ENCODE measurements around the gene AKR1C2. TPM values are rescaled to one million over a fixed set of nuclear protein-coding genes. Genes with fewer than 3 reads are reported as not detected.
"Not testable (repeated sequence)": the region's sequence is repeated elsewhere in the genome, so short reads cannot be mapped to it uniquely, and the experiment has no call there.

AKR1C2 gene
- total RNA-seq, 1 experiment from 2014 or later, result not detected

DNA sequence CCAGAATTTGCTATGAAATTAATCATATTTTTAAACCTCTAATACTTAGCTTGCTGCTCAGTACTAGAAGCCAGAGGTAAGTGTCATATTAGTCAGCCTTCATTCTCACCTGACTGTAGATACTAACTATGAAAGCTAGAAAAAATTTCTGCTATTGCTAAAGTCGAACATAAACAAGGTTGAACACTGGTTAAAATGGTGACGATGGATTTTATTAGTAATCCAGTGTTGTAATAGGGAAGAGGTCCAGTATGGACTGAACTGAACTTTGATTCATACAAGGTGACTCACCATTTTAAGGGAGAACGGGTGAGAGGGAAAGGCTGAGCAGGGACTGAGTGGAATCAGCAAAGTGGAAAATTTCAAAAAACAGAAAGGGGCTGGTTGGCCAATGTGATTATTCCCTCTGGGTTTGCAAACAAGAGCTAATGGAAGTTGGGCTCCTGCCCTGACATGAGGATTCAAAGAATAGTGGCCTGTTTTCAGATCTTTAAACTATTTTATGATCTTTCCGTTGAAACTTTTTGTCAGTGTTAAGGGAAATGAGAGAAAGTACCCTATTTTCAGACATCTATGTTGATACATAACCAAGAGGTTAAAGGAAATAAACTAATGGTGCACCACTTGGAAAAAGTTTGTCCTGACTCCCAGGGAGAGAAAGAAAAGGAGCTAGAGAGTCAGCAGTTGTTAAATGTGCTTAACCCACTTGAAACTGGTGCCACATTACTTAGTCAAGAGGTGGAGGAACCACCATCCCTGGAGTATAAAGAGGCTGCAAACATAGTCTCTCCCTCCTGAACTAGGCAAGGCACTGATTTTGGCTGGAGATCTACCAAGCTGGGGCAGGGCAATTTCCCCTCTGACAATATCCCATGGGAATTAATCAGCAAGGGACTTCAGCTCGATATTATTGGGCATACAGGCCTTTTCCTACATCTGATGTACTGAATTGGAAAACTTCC is 55.7 kb downstream of the AKR1C2 start:
- DNase-seq (ENCODE audit: low read depth, low spot score), result no peak
- in situ Hi-C loops (cut with HindIII; ENCODE audit: low pct_unique_long_range_greater_than_20kb, low sequenced_read_pairs), result no loop called here

GRCh38 chr10:4947039-4947634 is 56.5 kb downstream of the AKR1C2 start:
- no peak for DNase-seq (ENCODE audit: low read depth, low spot score)
- in situ Hi-C loops (cut with HindIII; ENCODE audit: low pct_unique_long_range_greater_than_20kb, low sequenced_read_pairs), result no loop called here

DNA sequence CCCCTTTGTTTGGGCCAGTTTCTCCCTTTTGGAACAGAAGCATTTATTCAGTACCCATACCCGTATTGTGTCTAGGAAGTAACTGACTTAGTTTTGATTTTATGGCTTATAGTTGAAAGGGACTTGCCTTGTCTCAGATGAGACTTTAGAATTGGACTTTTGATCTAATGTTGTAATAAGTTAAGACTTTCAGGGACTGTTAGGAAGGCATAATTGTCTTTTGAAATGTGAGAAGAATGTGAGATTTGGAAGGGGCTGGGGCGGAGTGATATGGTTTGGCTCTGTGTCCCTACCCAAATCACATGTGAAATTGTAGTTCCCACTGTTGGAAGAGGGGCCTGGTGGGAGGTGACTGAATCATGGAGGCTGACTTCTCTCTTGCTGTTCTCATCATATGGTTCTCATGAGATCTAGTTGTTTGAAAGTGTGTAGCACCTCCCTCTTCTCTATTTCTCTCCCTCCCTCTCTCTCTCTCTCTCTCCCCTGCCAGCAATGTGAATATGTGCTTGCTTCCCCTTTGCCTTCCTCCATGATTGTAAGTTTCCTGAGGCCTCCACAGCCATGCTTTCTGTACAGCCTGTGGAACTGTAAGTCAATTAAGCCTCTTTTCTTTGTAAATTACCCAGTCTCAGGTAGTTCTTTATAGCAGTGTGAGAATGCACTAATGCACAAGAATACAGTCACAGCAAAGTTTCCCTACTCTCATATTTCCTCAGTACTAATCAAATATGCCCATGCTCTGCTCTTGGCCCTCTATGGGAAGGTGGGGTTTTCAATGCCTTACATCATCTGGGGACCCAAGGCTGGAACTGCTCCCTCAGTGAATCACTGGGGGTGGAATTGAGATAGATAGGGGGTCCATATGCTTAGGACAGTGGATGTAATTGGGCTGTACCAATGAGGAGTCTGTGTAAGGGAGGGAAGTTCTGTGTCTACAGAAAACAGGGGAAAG is 57.6 kb downstream of the AKR1C2 start:
- DNase-seq (ENCODE audit: low read depth, low spot score), result no peak

GRCh38 chr10:4944841-4945240 is 58.8 kb downstream of the AKR1C2 start:
- in situ Hi-C loops (cut with HindIII; ENCODE audit: low pct_unique_long_range_greater_than_20kb, low sequenced_read_pairs), result no loop called here

More for the DNA sequence above, 57.6 kb downstream of the AKR1C2 start:
- in situ Hi-C loops (cut with HindIII; ENCODE audit: low pct_unique_long_range_greater_than_20kb, low sequenced_read_pairs), result no loop called here

GRCh38 chr10:4943821-4944220 is 59.8 kb downstream of the AKR1C2 start:
- in situ Hi-C loops (cut with HindIII; ENCODE audit: low pct_unique_long_range_greater_than_20kb, low sequenced_read_pairs), result no loop called here
- DNase-seq (ENCODE audit: low read depth, low spot score), result no peak

More at GRCh38 chr10:4944841-4945240, 58.8 kb downstream of the AKR1C2 start:
- no peak for DNase-seq (ENCODE audit: low read depth, low spot score)

GRCh38 chr10:4943416-4943815 is 60.2 kb downstream of the AKR1C2 start:
- in situ Hi-C loops (cut with HindIII; ENCODE audit: low pct_unique_long_range_greater_than_20kb, low sequenced_read_pairs), result not testable (repeated sequence)

DNA sequence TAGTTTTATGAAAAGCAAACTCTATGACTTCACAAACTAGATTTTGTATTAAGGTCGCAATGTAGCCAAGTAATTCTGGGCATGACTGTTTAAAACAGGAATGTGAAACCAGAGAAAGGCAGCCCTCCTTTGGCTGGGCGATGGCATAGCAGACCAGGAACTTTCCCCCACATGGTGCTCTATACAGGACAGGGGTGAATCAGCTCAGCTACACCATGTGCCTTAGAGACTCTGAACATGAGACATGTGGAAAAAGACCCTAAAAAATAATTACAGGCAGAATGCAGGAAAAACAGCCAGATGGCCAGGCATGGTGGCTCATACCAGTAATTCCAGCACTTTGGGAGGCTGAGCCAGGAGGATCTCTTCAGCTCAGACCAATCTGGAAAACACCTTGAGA is 60.7 kb downstream of the AKR1C2 start:
- in situ Hi-C loops (cut with HindIII; ENCODE audit: low pct_unique_long_range_greater_than_20kb, low sequenced_read_pairs); DNase-seq (ENCODE audit: low read depth, low spot score): not testable (repeated sequence)

More at GRCh38 chr10:4943416-4943815, 60.2 kb downstream of the AKR1C2 start:
- not testable (repeated sequence) for DNase-seq (ENCODE audit: low read depth, low spot score)

DNA sequence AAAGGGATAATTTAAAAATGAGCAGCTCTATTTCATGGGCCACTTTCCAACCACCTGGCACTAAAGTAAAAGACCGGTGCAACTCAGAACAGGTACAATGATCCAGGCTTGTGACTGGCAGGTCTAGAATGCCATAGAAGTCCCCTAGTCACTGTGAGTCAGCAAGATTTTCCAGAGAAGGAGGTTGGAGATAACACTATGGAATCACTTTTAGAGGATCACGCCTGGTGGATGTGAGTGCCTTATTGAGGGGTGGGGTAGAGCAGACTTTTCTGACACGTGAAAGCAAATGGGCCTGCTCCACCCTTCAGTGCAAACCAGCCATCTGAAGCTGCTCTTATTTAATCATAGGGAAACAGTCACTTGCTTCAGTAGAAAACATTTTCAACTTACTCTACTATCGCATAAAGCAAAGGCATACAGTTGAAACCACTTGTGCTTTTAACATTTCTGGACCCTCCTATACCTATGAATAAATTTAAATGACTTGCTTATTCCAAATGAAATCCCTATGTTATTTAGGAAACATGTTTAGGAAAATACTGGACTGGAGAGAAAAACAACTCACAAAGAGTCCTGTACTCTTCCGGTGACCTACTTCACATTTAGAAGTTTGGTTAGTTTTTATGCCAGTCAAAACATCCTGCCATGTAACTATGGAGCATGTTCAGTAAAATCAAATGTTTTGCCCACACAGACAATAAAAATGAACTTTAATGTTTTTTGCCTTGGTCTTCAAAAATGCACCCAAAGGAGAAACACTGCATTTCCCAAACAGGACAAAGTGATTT is 61.9 kb downstream of the AKR1C2 start:
- no peak for DNase-seq (ENCODE audit: low read depth, low spot score)
- in situ Hi-C loops (cut with HindIII; ENCODE audit: low pct_unique_long_range_greater_than_20kb, low sequenced_read_pairs), result no loop called here

DNA sequence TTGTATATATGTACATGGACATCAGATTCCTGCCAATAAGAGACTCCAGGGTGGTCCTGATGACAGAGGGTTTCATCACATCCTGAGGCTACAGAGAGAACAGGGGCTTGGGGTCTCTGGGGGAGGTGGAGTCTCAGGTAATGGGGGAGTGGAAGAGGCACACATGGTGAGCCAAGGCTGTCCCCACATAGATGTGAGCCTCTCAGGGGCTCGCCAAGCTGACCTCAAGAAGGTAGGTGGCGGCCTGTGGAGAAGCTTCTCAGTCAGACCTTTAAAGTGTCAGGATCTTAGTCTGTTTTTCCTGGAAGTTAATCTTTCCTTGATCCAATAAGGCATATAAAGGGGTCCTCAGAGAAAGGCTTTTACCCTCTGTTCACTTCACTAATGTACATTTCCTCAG is 62.7 kb downstream of the AKR1C2 start:
- DNase-seq (ENCODE audit: low read depth, low spot score); in situ Hi-C loops (cut with HindIII; ENCODE audit: low pct_unique_long_range_greater_than_20kb, low sequenced_read_pairs): not testable (repeated sequence)

GRCh38 chr10:4940073-4940428 is 63.6 kb downstream of the AKR1C2 start:
- DNase-seq (ENCODE audit: low read depth, low spot score); in situ Hi-C loops (cut with HindIII; ENCODE audit: low pct_unique_long_range_greater_than_20kb, low sequenced_read_pairs): not testable (repeated sequence)

- in situ Hi-C loops (cut with HindIII; ENCODE audit: low pct_unique_long_range_greater_than_20kb, low sequenced_read_pairs), result no loop called here
- DNase-seq (ENCODE audit: low read depth, low spot score), result no peak
Measured at GRCh38 chr10:4939224-4940072, 64.2 kb downstream of the AKR1C2 start.

Small RNA genes lying within 50 kb of the gene (small RNA-seq; reads per million reads assigned to genes)
- 0 reads per million in 2 experiments for gene RF00096

Other genes with a start within 250 kb of the AKR1C2 start
- gene AKR1E2, start 177.7 kb downstream of the AKR1C2 start, total RNA-seq (2014; rRNA removed; shearing (Covaris generic)), result 7.1 and 8.1 TPM in 2 replicates
- 0.24 and 0.27 TPM in 2 replicates for gene AKR1C1, start 40.4 kb downstream of the AKR1C2 start, total RNA-seq (2014; rRNA removed; shearing (Covaris generic))
- gene AKR1C3, start 90.6 kb upstream of the AKR1C2 start, total RNA-seq (2014; rRNA removed; shearing (Covaris generic)), result not detected in 2 replicates
- gene AKR1C8, start 181.3 kb upstream of the AKR1C2 start, total RNA-seq (2014; rRNA removed; shearing (Covaris generic)), result not detected in 2 replicates
- not detected in 2 replicates for gene AKR1C4, start 193.0 kb upstream of the AKR1C2 start, total RNA-seq (2014; rRNA removed; shearing (Covaris generic))